ENCODE data around the gene PLXNA1.

The PLXNA1 gene

GRCh38 chr3:126991366-126992200 lies 8.7 kb downstream of the PLXNA1 start:
- FAIRE-seq, result no peak
- no peak for DNase-seq (ENCODE audit: insufficient read length, low spot score)
- TF ChIP-seq TAF1 (IDR thresholded peaks at IDR 0.05; ENCODE audit: low read depth, low read length) (no peak), PAX5 (IDR thresholded peaks at IDR 0.05; ENCODE audit: insufficient read depth, low read length, severe bottlenecking) (no peak), SPI1 (IDR thresholded peaks at IDR 0.05; ENCODE audit: low read depth, low read length) (no peak), POLR2A (IDR thresholded peaks at IDR 0.05; ENCODE audit: low read depth, low read length) (no peak), POU2F2 (IDR thresholded peaks at IDR 0.05; ENCODE audit: low read depth, low read length) (no peak), POLR2AphosphoS5 (IDR thresholded peaks at IDR 0.05; ENCODE audit: low read depth, low read length) (no peak)

GRCh38 chr3:126992216-126992615 lies 9.3 kb downstream of the PLXNA1 start:
- no peak for FAIRE-seq
- DNase-seq (ENCODE audit: insufficient read length, low spot score), result no peak
- TF ChIP-seq TAF1 (IDR thresholded peaks at IDR 0.05; ENCODE audit: low read depth, low read length) (no peak), POLR2AphosphoS5 (IDR thresholded peaks at IDR 0.05; ENCODE audit: low read depth, low read length) (no peak), POLR2A (IDR thresholded peaks at IDR 0.05; ENCODE audit: low read depth, low read length) (no peak), PAX5 (IDR thresholded peaks at IDR 0.05; ENCODE audit: insufficient read depth, low read length, severe bottlenecking) (no peak), POU2F2 (IDR thresholded peaks at IDR 0.05; ENCODE audit: low read depth, low read length) (no peak), SPI1 (IDR thresholded peaks at IDR 0.05; ENCODE audit: low read depth, low read length) (no peak)

GRCh38 chr3:126992776-126993175 lies 9.9 kb downstream of the PLXNA1 start:
- FAIRE-seq, result no peak
- no peak for DNase-seq (ENCODE audit: insufficient read length, low spot score)
- TF ChIP-seq TAF1 (IDR thresholded peaks at IDR 0.05; ENCODE audit: low read depth, low read length) (no peak), SPI1 (IDR thresholded peaks at IDR 0.05; ENCODE audit: low read depth, low read length) (no peak), PAX5 (IDR thresholded peaks at IDR 0.05; ENCODE audit: insufficient read depth, low read length, severe bottlenecking) (no peak), POLR2AphosphoS5 (IDR thresholded peaks at IDR 0.05; ENCODE audit: low read depth, low read length) (no peak), POLR2A (IDR thresholded peaks at IDR 0.05; ENCODE audit: low read depth, low read length) (no peak), POU2F2 (IDR thresholded peaks at IDR 0.05; ENCODE audit: low read depth, low read length) (no peak)

GRCh38 chr3:126993436-126993835 lies 10.5 kb downstream of the PLXNA1 start:
- DNase-seq (ENCODE audit: insufficient read length, low spot score) (no peak), FAIRE-seq (no peak)
- TF ChIP-seq POLR2A (IDR thresholded peaks at IDR 0.05; ENCODE audit: low read depth, low read length) (no peak), POLR2AphosphoS5 (IDR thresholded peaks at IDR 0.05; ENCODE audit: low read depth, low read length) (no peak), SPI1 (IDR thresholded peaks at IDR 0.05; ENCODE audit: low read depth, low read length) (no peak), TAF1 (IDR thresholded peaks at IDR 0.05; ENCODE audit: low read depth, low read length) (no peak), PAX5 (IDR thresholded peaks at IDR 0.05; ENCODE audit: insufficient read depth, low read length, severe bottlenecking) (no peak), POU2F2 (IDR thresholded peaks at IDR 0.05; ENCODE audit: low read depth, low read length) (no peak)

- FAIRE-seq, result no peak
- TF ChIP-seq TAF1 (IDR thresholded peaks at IDR 0.05; ENCODE audit: low read depth, low read length) (no peak), POLR2AphosphoS5 (IDR thresholded peaks at IDR 0.05; ENCODE audit: low read depth, low read length) (no peak), SPI1 (IDR thresholded peaks at IDR 0.05; ENCODE audit: low read depth, low read length) (no peak), PAX5 (IDR thresholded peaks at IDR 0.05; ENCODE audit: insufficient read depth, low read length, severe bottlenecking) (no peak), POU2F2 (IDR thresholded peaks at IDR 0.05; ENCODE audit: low read depth, low read length) (no peak), POLR2A (IDR thresholded peaks at IDR 0.05; ENCODE audit: low read depth, low read length) (no peak)
These were observed 11.8 kb downstream of the PLXNA1 start for GRCh38 chr3:126994661-126995245.

GRCh38 chr3:126995254-126995780 lies 12.4 kb downstream of the PLXNA1 start:
- FAIRE-seq (no peak), DNase-seq (ENCODE audit: insufficient read length, low spot score) (no peak)
- no peak for TF ChIP-seq PAX5 (IDR thresholded peaks at IDR 0.05; ENCODE audit: insufficient read depth, low read length, severe bottlenecking)
- no peak for TF ChIP-seq POLR2AphosphoS5 (IDR thresholded peaks at IDR 0.05; ENCODE audit: low read depth, low read length)
- no peak for TF ChIP-seq TAF1 (IDR thresholded peaks at IDR 0.05; ENCODE audit: low read depth, low read length)
- no peak for TF ChIP-seq SPI1 (IDR thresholded peaks at IDR 0.05; ENCODE audit: low read depth, low read length)
- no peak for TF ChIP-seq POU2F2 (IDR thresholded peaks at IDR 0.05; ENCODE audit: low read depth, low read length)
- no peak for TF ChIP-seq POLR2A (IDR thresholded peaks at IDR 0.05; ENCODE audit: low read depth, low read length)

More at GRCh38 chr3:126994661-126995245, 11.8 kb downstream of the PLXNA1 start:
- no peak for DNase-seq (ENCODE audit: insufficient read length, low spot score)

GRCh38 chr3:126995926-126996512 lies 13.1 kb downstream of the PLXNA1 start:
- TF ChIP-seq PAX5 (IDR thresholded peaks at IDR 0.05; ENCODE audit: insufficient read depth, low read length, severe bottlenecking) (no peak), SPI1 (IDR thresholded peaks at IDR 0.05; ENCODE audit: low read depth, low read length) (no peak), POLR2A (IDR thresholded peaks at IDR 0.05; ENCODE audit: low read depth, low read length) (no peak), POU2F2 (IDR thresholded peaks at IDR 0.05; ENCODE audit: low read depth, low read length) (no peak), POLR2AphosphoS5 (IDR thresholded peaks at IDR 0.05; ENCODE audit: low read depth, low read length) (no peak)
- DNase-seq (ENCODE audit: insufficient read length, low spot score) (no peak), FAIRE-seq (no peak)

GRCh38 chr3:126996905-126997304 lies 14.0 kb downstream of the PLXNA1 start:
- TF ChIP-seq TAF1 (IDR thresholded peaks at IDR 0.05; ENCODE audit: low read depth, low read length) (no peak), POU2F2 (IDR thresholded peaks at IDR 0.05; ENCODE audit: low read depth, low read length) (no peak), POLR2A (IDR thresholded peaks at IDR 0.05; ENCODE audit: low read depth, low read length) (no peak), SPI1 (IDR thresholded peaks at IDR 0.05; ENCODE audit: low read depth, low read length) (no peak), POLR2AphosphoS5 (IDR thresholded peaks at IDR 0.05; ENCODE audit: low read depth, low read length) (no peak), PAX5 (IDR thresholded peaks at IDR 0.05; ENCODE audit: insufficient read depth, low read length, severe bottlenecking) (no peak)
- DNase-seq (ENCODE audit: insufficient read length, low spot score) (no peak), FAIRE-seq (no peak)

Measured in GM12891 (cell line).